UCSD-AML1 (cell line): ENCODE data around the gene COL9A1.

Experiments
- DNase-seq: peaks from one replicate; lab custom pipeline; 2025; ENCODE audit not compliant: unreplicated experiment; lab: John Stamatoyannopoulos, UW

COL9A1 gene

GRCh38 chr6:70176842-70177550, 125.9 kb downstream of the COL9A1 start:
- DNase-seq = no peak

GRCh38 chr6:70175770-70176169, 127.1 kb downstream of the COL9A1 start:
- no peak for DNase-seq

GRCh38 chr6:70172252-70172651, 130.6 kb downstream of the COL9A1 start:
- no peak for DNase-seq

- no peak for DNase-seq
These were observed 131.6 kb downstream of the COL9A1 start for GRCh38 chr6:70171236-70171635.

GRCh38 chr6:70168681-70169377, 134.1 kb downstream of the COL9A1 start:
- DNase-seq = no peak
